ENCODE data around the gene DNER.

- TF ChIP-seq CTCF (conservative IDR thresholded peaks at IDR 0.05; ENCODE audit: low read depth, low read length) = 0 out of 2 replicates have a peak, but pooled peaks have one; percentile 13
- no peak for TF ChIP-seq POLR2A (IDR thresholded peaks at IDR 0.05; ENCODE audit: low read depth, low read length)
- no peak for TF ChIP-seq RCOR1 (IDR thresholded peaks at IDR 0.05; ENCODE audit: insufficient replicate concordance, low read length)
- TF ChIP-seq BHLHE40 (IDR thresholded peaks at IDR 0.05; ENCODE audit: low read depth, low read length) = no peak
Observed at GRCh38 chr2:229715895-229716507, 1.6 kb upstream of the DNER start.

All from IMR-90 (cell line).